Upper lobe of left lung (tissue), 4 donors: ENCODE results near the gene DMWD.

ENCODE experiments used
- EP300 ChIP-seq, 4 donors: sonication (generic); formaldehyde crosslinking; IDR thresholded peaks; one replicate each; pipeline ENCODE4 v1.5.1; 2017; ENCODE audit warnings: antibody characterized with exemption in 4 of 4, control low read depth in 2 of 4
- POLR2A ChIP-seq, 4 donors: fragments of 450-650 bp; IDR thresholded peaks; one replicate each; pipeline ENCODE4 v1.5.1; 2016 to 2017; ENCODE audit warnings: antibody characterized with exemption in 4 of 4, mild to moderate bottlenecking in 2 of 4
- POLR2AphosphoS5 ChIP-seq, 2 donors: sonication (generic); formaldehyde crosslinking; IDR thresholded peaks; one replicate each; pipeline ENCODE4 v1.5.1; 2017; ENCODE audit warnings: antibody characterized with exemption in 2 of 2
- TF ChIP-seq, protein P1 (sequence below), 6 experiments: fragments of 450-650 bp in 4 of 6; fragments of 200-600 bp in 2 of 6; sonication (generic) in 2 of 6; IDR thresholded peaks; one replicate each; pipeline ENCODE4 v1.5.1; 2016 to 2019; ENCODE audit warnings: antibody characterized with exemption in 6 of 6

DNA sequence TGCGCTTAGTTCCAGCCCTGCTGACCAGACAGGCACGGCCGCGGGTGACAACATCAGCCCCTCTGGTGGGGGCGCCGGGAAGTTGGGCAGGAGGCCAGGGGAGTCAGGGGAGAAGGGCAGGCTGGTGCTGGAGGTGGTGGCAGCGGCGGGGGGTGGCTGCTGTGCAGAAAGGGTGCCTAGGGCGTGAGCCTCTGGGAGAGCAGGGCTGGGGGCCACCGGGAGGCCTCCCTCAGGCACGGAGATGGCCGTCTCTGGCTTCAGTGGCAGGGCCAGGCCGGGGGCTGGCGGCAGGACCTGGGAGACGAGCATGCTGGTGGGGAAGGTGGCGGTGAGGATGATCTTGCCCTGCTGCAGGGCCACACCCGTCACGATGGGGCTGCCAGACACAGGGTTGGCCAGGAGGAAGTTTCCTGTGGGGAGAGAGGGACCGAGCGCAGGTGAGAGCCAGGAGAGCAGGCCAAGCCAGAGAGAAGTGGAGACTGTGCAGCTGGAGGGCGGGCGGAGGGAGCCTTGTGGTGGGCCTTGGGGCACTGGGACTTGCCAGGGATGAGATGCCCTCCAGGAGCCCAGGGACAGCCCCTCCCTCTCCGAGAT lies 26.8 kb downstream of the DMWD start:
- TF ChIP-seq, protein P1, sequence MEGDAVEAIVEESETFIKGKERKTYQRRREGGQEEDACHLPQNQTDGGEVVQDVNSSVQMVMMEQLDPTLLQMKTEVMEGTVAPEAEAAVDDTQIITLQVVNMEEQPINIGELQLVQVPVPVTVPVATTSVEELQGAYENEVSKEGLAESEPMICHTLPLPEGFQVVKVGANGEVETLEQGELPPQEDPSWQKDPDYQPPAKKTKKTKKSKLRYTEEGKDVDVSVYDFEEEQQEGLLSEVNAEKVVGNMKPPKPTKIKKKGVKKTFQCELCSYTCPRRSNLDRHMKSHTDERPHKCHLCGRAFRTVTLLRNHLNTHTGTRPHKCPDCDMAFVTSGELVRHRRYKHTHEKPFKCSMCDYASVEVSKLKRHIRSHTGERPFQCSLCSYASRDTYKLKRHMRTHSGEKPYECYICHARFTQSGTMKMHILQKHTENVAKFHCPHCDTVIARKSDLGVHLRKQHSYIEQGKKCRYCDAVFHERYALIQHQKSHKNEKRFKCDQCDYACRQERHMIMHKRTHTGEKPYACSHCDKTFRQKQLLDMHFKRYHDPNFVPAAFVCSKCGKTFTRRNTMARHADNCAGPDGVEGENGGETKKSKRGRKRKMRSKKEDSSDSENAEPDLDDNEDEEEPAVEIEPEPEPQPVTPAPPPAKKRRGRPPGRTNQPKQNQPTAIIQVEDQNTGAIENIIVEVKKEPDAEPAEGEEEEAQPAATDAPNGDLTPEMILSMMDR (IDR thresholded peaks at IDR 0.05) = no peak
- TF ChIP-seq POLR2A (IDR thresholded peaks at IDR 0.05) = no peak
- TF ChIP-seq POLR2AphosphoS5 (IDR thresholded peaks at IDR 0.05) = no peak
- no peak for TF ChIP-seq EP300 (IDR thresholded peaks at IDR 0.05)
